ENCODE measurements around the gene BARX1.

The BARX1 gene

DNA sequence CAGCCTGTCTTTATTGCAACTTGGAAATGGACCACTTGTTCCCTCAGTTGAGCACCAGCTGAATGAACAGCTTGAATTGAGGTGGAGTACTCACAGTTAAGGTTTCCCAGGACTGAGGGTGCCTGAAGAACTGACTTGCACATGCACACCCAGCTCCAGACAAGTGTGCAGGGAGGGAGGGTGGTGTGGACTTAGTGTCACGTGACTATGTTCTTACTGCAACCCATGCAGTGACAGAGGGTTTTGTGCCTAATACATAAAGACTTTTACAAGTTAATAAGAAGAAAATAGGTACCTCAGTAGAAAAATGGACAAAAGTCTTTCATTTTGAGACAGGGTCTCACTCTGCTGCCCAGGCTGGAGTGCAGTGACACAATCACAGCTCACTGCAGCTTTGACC is 18.0 kb downstream of the BARX1 start:
- TF ChIP-seq RARB (CRISPR knock-in tag; IDR thresholded peaks at IDR 0.05) = no peak
- no peak for TF ChIP-seq ISL1 (CRISPR knock-in tag; IDR thresholded peaks at IDR 0.05)
- no peak for TF ChIP-seq ESRRG (CRISPR knock-in tag; IDR thresholded peaks at IDR 0.05)
- no peak for TF ChIP-seq GLIS3 (CRISPR knock-in tag; IDR thresholded peaks at IDR 0.05)
- TF ChIP-seq ZFP30 (CRISPR knock-in tag; IDR thresholded peaks at IDR 0.05) = no peak
- TF ChIP-seq, protein P1, sequence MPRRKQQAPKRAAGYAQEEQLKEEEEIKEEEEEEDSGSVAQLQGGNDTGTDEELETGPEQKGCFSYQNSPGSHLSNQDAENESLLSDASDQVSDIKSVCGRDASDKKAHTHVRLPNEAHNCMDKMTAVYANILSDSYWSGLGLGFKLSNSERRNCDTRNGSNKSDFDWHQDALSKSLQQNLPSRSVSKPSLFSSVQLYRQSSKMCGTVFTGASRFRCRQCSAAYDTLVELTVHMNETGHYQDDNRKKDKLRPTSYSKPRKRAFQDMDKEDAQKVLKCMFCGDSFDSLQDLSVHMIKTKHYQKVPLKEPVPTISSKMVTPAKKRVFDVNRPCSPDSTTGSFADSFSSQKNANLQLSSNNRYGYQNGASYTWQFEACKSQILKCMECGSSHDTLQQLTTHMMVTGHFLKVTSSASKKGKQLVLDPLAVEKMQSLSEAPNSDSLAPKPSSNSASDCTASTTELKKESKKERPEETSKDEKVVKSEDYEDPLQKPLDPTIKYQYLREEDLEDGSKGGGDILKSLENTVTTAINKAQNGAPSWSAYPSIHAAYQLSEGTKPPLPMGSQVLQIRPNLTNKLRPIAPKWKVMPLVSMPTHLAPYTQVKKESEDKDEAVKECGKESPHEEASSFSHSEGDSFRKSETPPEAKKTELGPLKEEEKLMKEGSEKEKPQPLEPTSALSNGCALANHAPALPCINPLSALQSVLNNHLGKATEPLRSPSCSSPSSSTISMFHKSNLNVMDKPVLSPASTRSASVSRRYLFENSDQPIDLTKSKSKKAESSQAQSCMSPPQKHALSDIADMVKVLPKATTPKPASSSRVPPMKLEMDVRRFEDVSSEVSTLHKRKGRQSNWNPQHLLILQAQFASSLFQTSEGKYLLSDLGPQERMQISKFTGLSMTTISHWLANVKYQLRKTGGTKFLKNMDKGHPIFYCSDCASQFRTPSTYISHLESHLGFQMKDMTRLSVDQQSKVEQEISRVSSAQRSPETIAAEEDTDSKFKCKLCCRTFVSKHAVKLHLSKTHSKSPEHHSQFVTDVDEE (CRISPR knock-in tag; IDR thresholded peaks at IDR 0.05) = no peak
- no peak for TF ChIP-seq ARNTL (CRISPR knock-in tag; IDR thresholded peaks at IDR 0.05; ENCODE audit: borderline replicate concordance, low read depth)
- TF ChIP-seq TCF4 (CRISPR knock-in tag; IDR thresholded peaks at IDR 0.05; ENCODE audit: borderline replicate concordance) = no peak
- no peak for TF ChIP-seq ZFP3 (CRISPR knock-in tag; IDR thresholded peaks at IDR 0.05)
- TF ChIP-seq, protein P2, sequence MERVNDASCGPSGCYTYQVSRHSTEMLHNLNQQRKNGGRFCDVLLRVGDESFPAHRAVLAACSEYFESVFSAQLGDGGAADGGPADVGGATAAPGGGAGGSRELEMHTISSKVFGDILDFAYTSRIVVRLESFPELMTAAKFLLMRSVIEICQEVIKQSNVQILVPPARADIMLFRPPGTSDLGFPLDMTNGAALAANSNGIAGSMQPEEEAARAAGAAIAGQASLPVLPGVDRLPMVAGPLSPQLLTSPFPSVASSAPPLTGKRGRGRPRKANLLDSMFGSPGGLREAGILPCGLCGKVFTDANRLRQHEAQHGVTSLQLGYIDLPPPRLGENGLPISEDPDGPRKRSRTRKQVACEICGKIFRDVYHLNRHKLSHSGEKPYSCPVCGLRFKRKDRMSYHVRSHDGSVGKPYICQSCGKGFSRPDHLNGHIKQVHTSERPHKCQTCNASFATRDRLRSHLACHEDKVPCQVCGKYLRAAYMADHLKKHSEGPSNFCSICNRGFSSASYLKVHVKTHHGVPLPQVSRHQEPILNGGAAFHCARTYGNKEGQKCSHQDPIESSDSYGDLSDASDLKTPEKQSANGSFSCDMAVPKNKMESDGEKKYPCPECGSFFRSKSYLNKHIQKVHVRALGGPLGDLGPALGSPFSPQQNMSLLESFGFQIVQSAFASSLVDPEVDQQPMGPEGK (CRISPR knock-in tag; IDR thresholded peaks at IDR 0.05; ENCODE audit: borderline replicate concordance) = no peak
- no peak for TF ChIP-seq ZNF70 (CRISPR knock-in tag; IDR thresholded peaks at IDR 0.05)
- TF ChIP-seq ZC3H10 (CRISPR knock-in tag; IDR thresholded peaks at IDR 0.05) = no peak
- TF ChIP-seq ZNF565 (CRISPR knock-in tag; conservative IDR thresholded peaks at IDR 0.05; ENCODE audit: low read depth) = no peak
- TF ChIP-seq ZNF8 (CRISPR knock-in tag; IDR thresholded peaks at IDR 0.05) = no peak
- no peak for TF ChIP-seq BACH2 (CRISPR knock-in tag; IDR thresholded peaks at IDR 0.05; ENCODE audit: borderline replicate concordance)
- TF ChIP-seq TOX (CRISPR knock-in tag; IDR thresholded peaks at IDR 0.05; ENCODE audit: borderline replicate concordance) = no peak
- no peak for ATAC-seq

DNA sequence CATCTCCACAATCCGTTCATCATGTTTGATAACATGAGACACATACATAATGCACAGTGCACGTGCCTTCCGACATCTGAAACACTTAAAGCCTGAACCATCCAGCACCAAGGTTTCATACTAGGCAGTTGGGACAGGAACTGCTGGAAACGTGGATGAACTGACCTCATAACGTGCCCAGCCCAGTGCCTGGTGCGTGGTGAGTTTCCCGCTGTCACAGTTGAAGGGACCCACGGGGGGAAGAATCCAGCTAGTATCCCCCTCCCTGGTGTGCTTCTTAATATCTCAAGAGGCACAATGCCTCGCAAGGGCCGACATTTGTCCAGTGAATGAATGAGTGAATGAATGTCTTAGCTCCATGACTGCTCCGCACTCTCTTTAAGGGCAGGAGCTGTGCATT is 23.2 kb downstream of the BARX1 start:
- no peak for ATAC-seq
- TF ChIP-seq PPARA (CRISPR knock-in tag; IDR thresholded peaks at IDR 0.05; ENCODE audit: borderline replicate concordance) (no peak), ARNTL (CRISPR knock-in tag; IDR thresholded peaks at IDR 0.05; ENCODE audit: borderline replicate concordance, low read depth) (no peak), TCF4 (CRISPR knock-in tag; IDR thresholded peaks at IDR 0.05; ENCODE audit: borderline replicate concordance) (no peak), ZFP3 (CRISPR knock-in tag; IDR thresholded peaks at IDR 0.05) (no peak), ZNF70 (CRISPR knock-in tag; IDR thresholded peaks at IDR 0.05) (no peak), CSDC2 (CRISPR knock-in tag; IDR thresholded peaks at IDR 0.05) (no peak), ZFP30 (CRISPR knock-in tag; IDR thresholded peaks at IDR 0.05) (no peak), ZNF565 (CRISPR knock-in tag; conservative IDR thresholded peaks at IDR 0.05; ENCODE audit: low read depth) (no peak), BACH2 (CRISPR knock-in tag; IDR thresholded peaks at IDR 0.05; ENCODE audit: borderline replicate concordance) (no peak), TOX (CRISPR knock-in tag; IDR thresholded peaks at IDR 0.05; ENCODE audit: borderline replicate concordance) (no peak), ESRRG (CRISPR knock-in tag; IDR thresholded peaks at IDR 0.05) (no peak), ZC3H10 (CRISPR knock-in tag; IDR thresholded peaks at IDR 0.05) (no peak), SNAI2 (CRISPR knock-in tag; IDR thresholded peaks at IDR 0.05) (no peak)
- TF ChIP-seq, protein P3, sequence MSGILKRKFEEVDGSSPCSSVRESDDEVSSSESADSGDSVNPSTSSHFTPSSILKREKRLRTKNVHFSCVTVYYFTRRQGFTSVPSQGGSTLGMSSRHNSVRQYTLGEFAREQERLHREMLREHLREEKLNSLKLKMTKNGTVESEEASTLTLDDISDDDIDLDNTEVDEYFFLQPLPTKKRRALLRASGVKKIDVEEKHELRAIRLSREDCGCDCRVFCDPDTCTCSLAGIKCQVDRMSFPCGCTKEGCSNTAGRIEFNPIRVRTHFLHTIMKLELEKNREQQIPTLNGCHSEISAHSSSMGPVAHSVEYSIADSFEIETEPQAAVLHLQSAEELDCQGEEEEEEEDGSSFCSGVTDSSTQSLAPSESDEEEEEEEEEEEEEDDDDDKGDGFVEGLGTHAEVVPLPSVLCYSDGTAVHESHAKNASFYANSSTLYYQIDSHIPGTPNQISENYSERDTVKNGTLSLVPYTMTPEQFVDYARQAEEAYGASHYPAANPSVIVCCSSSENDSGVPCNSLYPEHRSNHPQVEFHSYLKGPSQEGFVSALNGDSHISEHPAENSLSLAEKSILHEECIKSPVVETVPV (CRISPR knock-in tag; IDR thresholded peaks at IDR 0.05) = no peak
- TF ChIP-seq, protein P4, sequence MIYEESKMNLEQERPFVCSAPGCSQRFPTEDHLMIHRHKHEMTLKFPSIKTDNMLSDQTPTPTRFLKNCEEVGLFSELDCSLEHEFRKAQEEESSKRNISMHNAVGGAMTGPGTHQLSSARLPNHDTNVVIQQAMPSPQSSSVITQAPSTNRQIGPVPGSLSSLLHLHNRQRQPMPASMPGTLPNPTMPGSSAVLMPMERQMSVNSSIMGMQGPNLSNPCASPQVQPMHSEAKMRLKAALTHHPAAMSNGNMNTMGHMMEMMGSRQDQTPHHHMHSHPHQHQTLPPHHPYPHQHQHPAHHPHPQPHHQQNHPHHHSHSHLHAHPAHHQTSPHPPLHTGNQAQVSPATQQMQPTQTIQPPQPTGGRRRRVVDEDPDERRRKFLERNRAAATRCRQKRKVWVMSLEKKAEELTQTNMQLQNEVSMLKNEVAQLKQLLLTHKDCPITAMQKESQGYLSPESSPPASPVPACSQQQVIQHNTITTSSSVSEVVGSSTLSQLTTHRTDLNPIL (CRISPR knock-in tag; IDR thresholded peaks at IDR 0.05; ENCODE audit: low read depth) = no peak
- TF ChIP-seq, protein P5, sequence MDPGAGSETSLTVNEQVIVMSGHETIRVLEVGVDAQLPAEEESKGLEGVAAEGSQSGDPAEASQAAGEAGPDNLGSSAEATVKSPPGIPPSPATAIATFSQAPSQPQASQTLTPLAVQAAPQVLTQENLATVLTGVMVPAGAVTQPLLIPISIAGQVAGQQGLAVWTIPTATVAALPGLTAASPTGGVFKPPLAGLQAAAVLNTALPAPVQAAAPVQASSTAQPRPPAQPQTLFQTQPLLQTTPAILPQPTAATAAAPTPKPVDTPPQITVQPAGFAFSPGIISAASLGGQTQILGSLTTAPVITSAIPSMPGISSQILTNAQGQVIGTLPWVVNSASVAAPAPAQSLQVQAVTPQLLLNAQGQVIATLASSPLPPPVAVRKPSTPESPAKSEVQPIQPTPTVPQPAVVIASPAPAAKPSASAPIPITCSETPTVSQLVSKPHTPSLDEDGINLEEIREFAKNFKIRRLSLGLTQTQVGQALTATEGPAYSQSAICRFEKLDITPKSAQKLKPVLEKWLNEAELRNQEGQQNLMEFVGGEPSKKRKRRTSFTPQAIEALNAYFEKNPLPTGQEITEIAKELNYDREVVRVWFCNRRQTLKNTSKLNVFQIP (CRISPR knock-in tag; IDR thresholded peaks at IDR 0.05; ENCODE audit: borderline replicate concordance, low read depth) = no peak
